Measurements from ENCODE around the gene SLC2A5. TPM values are rescaled to one million over a fixed set of nuclear protein-coding genes. Genes with fewer than 3 reads are reported as not detected.
"Not testable (repeated sequence)": the region's sequence is repeated elsewhere in the genome, so short reads cannot be mapped to it uniquely, and the experiment has no call there.

SLC2A5 gene
- total RNA-seq, 1 donor from 2014 or later: 8.1 TPM

- TF ChIP-seq CTCF (IDR thresholded peaks at IDR 0.05): no peak
- no peak for TF ChIP-seq POLR2AphosphoS5 (IDR thresholded peaks at IDR 0.05; ENCODE audit: insufficient read depth in 1 of 2, low read depth in 1 of 2)
- no peak for TF ChIP-seq POLR2A (IDR thresholded peaks at IDR 0.05)
- H3K4me1 ChIP-seq: peaks cover 4% of the 10 kb centered on the region
- H3K36me3 ChIP-seq: no peaks in the 10 kb centered on the region
- H3K4me3 ChIP-seq: no peak overlapping the region
- intact Hi-C loops (cut with DNase I): no loop called here
- no peaks in the 10 kb centered on the region for H3K9me3 ChIP-seq
- H3K27me3 ChIP-seq: no peaks in the 10 kb centered on the region
- H3K27ac ChIP-seq: no peak overlapping the region
- no peak for DNase-seq (ENCODE audit: extremely low spot score in 2 of 2)
These were observed 64.1 kb downstream of the SLC2A5 start for GRCh38 chr1:9005395-9005708.

GRCh38 chr1:9004700-9005394, 64.6 kb downstream of the SLC2A5 start:
- Histone ChIP-seq H3K27ac (no peak overlapping the region), H3K9me3 (no peaks in the 10 kb centered on the region), H3K4me1 (peaks cover 4% of the 10 kb centered on the region), H3K36me3 (no peaks in the 10 kb centered on the region), H3K4me3 (no peak overlapping the region), H3K27me3 (no peaks in the 10 kb centered on the region)
- intact Hi-C loops (cut with DNase I): no loop called here
- TF ChIP-seq POLR2A (IDR thresholded peaks at IDR 0.05): no peak
- TF ChIP-seq CTCF (IDR thresholded peaks at IDR 0.05): peak; percentile 50 to 78 (median 61)
- TF ChIP-seq POLR2AphosphoS5 (IDR thresholded peaks at IDR 0.05; ENCODE audit: insufficient read depth in 1 of 2, low read depth in 1 of 2): no peak
- DNase-seq (ENCODE audit: extremely low spot score in 2 of 2): no peak

- Histone ChIP-seq H3K4me1 (peaks cover 4% of the 10 kb centered on the region), H3K9me3 (no peaks in the 10 kb centered on the region), H3K4me3 (no peak overlapping the region), H3K36me3 (no peaks in the 10 kb centered on the region), H3K27ac (no peak overlapping the region), H3K27me3 (no peaks in the 10 kb centered on the region)
- DNase-seq (ENCODE audit: extremely low spot score in 2 of 2): no peak
- TF ChIP-seq CTCF (IDR thresholded peaks at IDR 0.05) (no peak), POLR2A (IDR thresholded peaks at IDR 0.05) (no peak), POLR2AphosphoS5 (IDR thresholded peaks at IDR 0.05; ENCODE audit: insufficient read depth in 1 of 2, low read depth in 1 of 2) (no peak)
- intact Hi-C loops (cut with DNase I): no loop called here
These were observed 65.3 kb downstream of the SLC2A5 start for GRCh38 chr1:9004031-9004699.

GRCh38 chr1:9002215-9002560, 67.2 kb downstream of the SLC2A5 start:
- DNase-seq (ENCODE audit: extremely low spot score in 2 of 2); H3K4me3 ChIP-seq; H3K4me1 ChIP-seq; intact Hi-C loops (cut with DNase I); H3K27me3 ChIP-seq; H3K9me3 ChIP-seq; H3K36me3 ChIP-seq: not testable (repeated sequence)
- peak overlapping the region; percentile 40 for H3K27ac ChIP-seq

- intact Hi-C loops (cut with DNase I): not testable (repeated sequence)
- H3K27ac ChIP-seq: peak overlapping the region; percentile 40
These were observed 67.8 kb downstream of the SLC2A5 start for GRCh38 chr1:9001534-9002214.

GRCh38 chr1:8993962-8994675, 75.3 kb downstream of the SLC2A5 start:
- H3K36me3 ChIP-seq; H3K4me1 ChIP-seq; DNase-seq (ENCODE audit: extremely low spot score in 2 of 2); H3K27me3 ChIP-seq; H3K9me3 ChIP-seq; H3K4me3 ChIP-seq; H3K27ac ChIP-seq; intact Hi-C loops (cut with DNase I): not testable (repeated sequence)

More at GRCh38 chr1:9001534-9002214, 67.8 kb downstream of the SLC2A5 start:
- not testable (repeated sequence) for H3K27me3 ChIP-seq; H3K9me3 ChIP-seq; H3K4me1 ChIP-seq; H3K4me3 ChIP-seq; H3K36me3 ChIP-seq; DNase-seq (ENCODE audit: extremely low spot score in 2 of 2)
